ENCODE data around the gene DIO1.
A peak's percentile ranks its signal among the peaks of the same experiment; 100 is the strongest.

Gene DIO1

DNA sequence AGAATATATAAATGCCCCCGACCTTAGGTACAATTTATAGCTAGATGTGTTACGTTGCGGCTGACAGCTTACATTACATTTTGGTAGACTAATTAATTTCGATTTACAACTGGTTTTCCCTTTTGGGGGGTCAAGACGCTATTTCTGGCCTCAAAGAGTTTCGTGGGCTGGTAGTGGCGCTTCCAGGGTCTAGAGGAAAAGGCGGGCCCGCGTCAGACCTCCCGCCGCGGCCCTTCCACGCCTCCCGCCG lies 51.1 kb downstream of the DIO1 start:
- no peaks in the 10 kb centered on the region for H3K9me3 Mint-ChIP-seq
- H3K27ac Mint-ChIP-seq = peak overlapping the region; percentile 96
- peaks cover 47% of the 10 kb centered on the region for H3K36me3 Mint-ChIP-seq
- DNase-seq (ENCODE audit: low spot score in 2 of 2) (no peak), ATAC-seq (no peak)
- H3K4me3 Mint-ChIP-seq = peak overlapping the region; percentile 98
- H3K4me1 Mint-ChIP-seq = peaks cover 59% of the 10 kb centered on the region

DNA sequence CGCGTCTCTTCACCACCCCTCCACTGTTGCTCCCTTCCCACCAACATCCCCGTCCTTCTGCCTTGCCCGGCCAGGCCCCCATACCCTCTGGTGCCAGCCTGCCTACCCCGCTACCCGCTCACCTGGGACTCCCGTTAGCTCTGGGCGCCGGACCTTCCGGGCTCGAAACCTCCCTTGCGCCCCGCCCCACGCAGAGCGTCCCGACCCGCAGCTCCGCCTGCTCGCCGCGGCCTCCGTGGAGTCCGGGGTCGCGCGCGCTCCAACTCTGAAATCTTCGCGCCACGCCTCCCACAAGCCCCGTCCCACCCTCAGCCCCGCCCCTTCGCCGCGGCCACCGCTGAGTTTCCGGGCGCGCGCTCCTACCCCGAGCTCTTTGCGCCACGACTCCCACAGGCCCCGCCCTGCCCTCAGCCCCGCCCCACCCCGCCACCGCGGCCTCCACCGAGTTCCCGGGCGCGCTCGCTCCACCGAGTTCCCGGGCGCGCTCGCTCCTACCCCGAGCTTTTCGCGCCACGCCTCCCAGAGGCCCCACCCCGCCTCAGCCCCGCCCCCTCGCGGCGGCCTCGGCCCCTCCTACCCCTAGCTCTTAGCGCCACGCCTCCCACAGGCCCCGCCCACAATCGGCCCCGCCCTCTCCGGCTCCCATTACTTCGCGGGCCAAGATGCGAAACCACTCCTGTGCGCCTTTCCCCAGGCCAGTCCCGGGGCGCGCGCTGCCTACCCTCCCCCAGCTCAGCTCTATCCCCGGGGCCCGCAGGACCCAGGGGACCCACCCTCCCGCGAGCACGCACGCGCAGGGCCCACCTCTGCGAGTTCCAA lies 51.7 kb downstream of the DIO1 start, which contains the start of gene IFT25:
IFT25 (minus strand) TSS at position 267 of the 819 bp plus-strand sequence. CDS start 5,617 bp downstream, outside the sequence.
- H3K4me3 Mint-ChIP-seq = peak within 1 kb of the TSS; percentile 98
- ATAC-seq = peak; percentile 82
- DNase-seq (ENCODE audit: low spot score in 2 of 2) = peak; percentile 100
- no peaks in the 10 kb centered on the region for H3K9me3 Mint-ChIP-seq
- H3K4me1 Mint-ChIP-seq = peaks cover 55% of the 10 kb centered on the region
- H3K36me3 Mint-ChIP-seq = peaks cover 43% of the 10 kb centered on the region
- H3K27ac Mint-ChIP-seq = peak within 1 kb of the TSS; percentile 96

DNA sequence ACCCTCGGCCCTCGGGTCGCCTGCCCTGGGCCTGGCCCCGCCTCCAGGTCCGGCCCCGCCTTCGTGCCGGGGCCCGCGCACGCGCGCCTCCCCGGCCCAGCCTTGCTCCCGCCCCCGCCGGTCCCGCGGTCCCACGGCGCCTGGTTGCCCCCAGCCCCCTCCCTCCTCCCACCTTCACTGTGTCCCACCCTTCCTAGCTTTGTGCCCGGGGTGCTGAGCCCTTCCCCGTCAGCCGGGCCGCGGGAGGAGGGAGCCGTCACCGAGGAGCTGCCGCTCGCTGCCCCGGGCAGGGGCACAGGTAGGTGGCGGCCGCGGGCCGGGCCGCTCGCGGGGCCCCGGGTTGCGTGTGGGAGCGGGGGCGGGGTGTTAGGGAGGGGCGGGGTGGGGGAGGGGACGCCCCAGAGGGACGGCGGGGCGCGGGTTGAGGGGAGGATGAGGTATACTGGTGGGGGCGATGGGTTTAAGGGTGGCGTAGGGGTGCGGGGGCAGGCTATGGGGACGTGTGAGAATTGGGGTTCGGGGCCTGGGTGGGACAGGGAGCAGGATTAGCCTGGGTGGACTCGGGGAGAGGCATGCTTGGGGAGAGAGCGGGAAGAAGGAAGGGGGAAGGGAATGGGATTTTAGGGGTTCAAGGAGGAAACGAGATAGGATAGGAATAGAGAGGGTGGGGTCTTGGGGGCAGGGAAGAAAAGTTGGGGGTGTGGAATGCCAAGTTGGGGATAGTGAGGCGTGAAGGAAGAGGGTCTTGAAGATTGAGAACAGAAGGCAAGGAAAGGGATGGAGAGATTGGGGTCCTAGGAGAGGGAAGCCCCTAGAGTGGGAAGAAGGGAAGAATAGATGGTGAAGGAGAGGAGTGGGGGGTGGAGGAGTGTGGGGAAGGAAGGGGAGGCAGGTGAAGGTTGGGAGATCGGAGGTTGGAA lies 52.5 kb downstream of the DIO1 start, which contains the start of gene LRRC42:
LRRC42 (plus strand) TSS at position 99 of the 920 bp plus-strand sequence. CDS start 5,650 bp downstream, outside the sequence.
- H3K36me3 Mint-ChIP-seq = peaks cover 43% of the 10 kb centered on the region
- no peaks in the 10 kb centered on the region for H3K9me3 Mint-ChIP-seq
- H3K4me1 Mint-ChIP-seq = peaks cover 55% of the 10 kb centered on the region
- H3K4me3 Mint-ChIP-seq = peak within 1 kb of the TSS; percentile 98
- no peak for DNase-seq (ENCODE audit: low spot score in 2 of 2)
- peak within 1 kb of the TSS; percentile 96 for H3K27ac Mint-ChIP-seq
- peak; percentile 72 for ATAC-seq

DNA sequence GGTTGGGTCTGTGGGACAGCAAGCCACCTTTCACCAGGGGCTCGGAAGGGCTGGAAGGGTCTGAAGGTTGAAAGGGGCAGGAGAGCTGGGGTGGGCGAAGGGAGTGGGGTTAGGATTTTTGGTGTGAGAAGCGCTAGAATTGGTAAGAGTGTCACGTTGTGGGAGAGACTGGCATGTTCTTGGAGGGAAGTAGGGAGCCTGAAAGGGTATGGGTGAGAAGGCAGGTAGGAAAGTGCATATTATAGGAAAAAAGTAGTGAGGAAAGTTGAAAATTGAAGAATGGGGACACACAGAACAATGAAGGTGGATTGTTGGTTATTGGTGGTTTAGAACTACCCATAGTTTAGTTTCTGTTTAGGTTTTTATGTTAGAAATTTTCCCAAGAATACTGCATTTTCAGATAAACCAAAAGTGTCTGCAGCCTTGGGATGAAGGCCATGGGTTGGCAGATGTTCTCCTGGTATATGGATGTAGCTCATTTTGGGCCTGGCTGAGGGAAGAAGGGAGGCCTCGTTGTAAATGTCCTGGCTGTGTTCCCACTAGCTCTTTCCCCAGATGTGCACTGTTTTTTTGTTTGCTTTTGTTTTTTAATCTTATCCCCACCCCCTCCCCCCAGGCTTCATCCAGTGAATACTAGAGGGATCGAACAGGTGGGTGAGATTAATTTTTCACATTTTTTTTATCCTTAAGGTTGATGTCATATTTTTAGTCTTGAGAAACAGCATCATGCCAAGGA lies 53.4 kb downstream of the DIO1 start:
- Mint-ChIP-seq H3K4me3 (peak overlapping the region; percentile 98), H3K4me1 (peaks cover 54% of the 10 kb centered on the region), H3K36me3 (peaks cover 49% of the 10 kb centered on the region), H3K27ac (peak overlapping the region; percentile 96), H3K9me3 (no peaks in the 10 kb centered on the region)
- DNase-seq (ENCODE audit: low spot score in 2 of 2) = no peak
- ATAC-seq = no peak

DNA sequence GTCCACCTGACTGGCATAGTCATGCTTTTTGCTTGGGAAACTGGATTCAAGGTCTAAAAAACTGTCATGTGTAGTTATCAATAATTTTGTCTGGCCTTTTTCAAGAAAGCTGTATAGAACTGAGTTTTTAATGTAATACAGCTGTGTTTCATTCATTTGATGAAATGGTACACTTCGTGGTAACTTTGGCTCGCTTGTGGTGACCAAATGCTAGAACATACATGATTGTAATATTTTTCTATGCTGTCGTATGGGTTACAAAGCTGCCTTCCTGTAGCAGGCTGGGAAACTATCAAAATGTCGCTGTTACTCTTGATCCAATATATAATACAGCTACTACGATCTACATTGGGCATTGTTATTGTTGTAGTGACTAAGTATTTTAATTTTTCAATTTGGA lies 54.3 kb downstream of the DIO1 start:
- no peak for DNase-seq (ENCODE audit: low spot score in 2 of 2)
- Mint-ChIP-seq H3K4me3 (no peak overlapping the region), H3K36me3 (peaks cover 49% of the 10 kb centered on the region), H3K9me3 (no peaks in the 10 kb centered on the region), H3K4me1 (peaks cover 45% of the 10 kb centered on the region), H3K27ac (no peak overlapping the region)
- ATAC-seq = no peak

DNA sequence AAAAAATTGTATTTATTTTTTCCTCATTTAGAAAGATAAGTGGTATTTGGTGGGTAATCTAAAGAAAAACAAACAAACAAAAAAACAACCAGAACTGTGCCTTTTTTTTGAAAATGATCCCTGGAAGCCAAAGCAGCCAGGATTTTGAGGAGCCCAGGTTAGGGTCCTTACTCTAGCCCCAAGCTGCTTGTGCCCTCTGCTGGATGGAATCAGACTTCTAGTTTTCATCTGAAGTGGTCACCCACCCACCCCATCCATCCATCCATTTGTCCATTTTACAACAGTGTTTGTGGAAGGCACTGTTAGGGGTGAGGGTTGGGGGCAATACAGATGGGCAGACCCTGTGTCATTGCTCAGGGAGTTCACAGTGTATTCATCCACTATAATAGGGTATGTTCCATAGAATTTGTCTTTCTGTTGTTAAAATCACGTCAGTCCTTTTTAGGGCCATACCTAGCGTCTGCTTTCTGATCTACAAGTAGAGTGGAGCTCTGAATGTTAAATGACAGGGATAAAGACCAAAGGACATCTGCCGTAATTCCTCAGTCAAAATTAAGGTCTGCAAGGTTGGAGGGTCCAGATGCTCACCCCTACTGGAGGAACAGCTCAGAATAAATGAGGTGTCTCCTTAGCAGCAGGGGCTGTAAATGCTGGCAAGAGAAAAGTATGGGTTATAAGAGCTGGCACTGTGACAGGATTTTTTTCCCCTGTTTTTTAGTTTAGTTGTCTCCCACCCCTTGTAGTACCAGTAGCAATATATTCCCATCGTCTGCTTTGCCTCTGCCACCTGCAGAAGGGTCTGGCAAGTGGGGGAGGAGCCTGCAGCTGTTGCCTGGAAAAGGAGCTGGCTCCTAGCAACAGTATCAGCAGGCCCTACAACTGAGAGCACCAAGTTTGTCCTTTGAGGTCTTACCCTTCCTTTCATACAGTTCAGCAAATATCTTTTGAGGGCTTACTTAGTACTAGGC lies 55.3 kb downstream of the DIO1 start:
- H3K27ac Mint-ChIP-seq = peak overlapping the region; percentile 6
- H3K4me3 Mint-ChIP-seq = no peak overlapping the region
- H3K36me3 Mint-ChIP-seq = peaks cover 59% of the 10 kb centered on the region
- peak in 1 of 2 donors; percentile 58 for DNase-seq (ENCODE audit: low spot score in 2 of 2)
- H3K4me1 Mint-ChIP-seq = peaks cover 36% of the 10 kb centered on the region
- no peak for ATAC-seq
- H3K9me3 Mint-ChIP-seq = no peaks in the 10 kb centered on the region

DNA sequence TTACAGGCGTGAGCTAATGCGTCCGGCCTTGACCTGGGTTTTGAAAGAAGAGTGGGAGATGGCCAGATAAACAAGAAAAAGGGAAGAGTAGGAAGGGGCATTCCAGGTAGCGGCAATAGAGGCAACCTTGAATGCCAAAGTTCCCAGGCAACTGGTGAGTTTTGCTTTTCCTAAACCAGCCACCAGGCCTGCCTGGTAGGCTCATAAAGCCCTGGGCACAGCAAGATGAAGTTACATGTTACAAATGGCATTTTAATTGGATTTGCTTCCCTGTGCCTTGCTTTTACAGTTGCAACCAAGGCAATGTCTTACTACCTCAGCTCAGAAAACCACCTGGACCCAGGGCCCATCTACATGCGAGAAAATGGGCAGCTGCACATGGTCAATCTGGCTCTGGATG lies 57.7 kb downstream of the DIO1 start:
- H3K4me1 Mint-ChIP-seq = peaks cover 25% of the 10 kb centered on the region
- H3K27ac Mint-ChIP-seq = no peak overlapping the region
- no peak for DNase-seq (ENCODE audit: low spot score in 2 of 2)
- ATAC-seq = no peak
- H3K9me3 Mint-ChIP-seq = no peaks in the 10 kb centered on the region
- H3K4me3 Mint-ChIP-seq = no peak overlapping the region
- H3K36me3 Mint-ChIP-seq = peaks cover 67% of the 10 kb centered on the region

DNA sequence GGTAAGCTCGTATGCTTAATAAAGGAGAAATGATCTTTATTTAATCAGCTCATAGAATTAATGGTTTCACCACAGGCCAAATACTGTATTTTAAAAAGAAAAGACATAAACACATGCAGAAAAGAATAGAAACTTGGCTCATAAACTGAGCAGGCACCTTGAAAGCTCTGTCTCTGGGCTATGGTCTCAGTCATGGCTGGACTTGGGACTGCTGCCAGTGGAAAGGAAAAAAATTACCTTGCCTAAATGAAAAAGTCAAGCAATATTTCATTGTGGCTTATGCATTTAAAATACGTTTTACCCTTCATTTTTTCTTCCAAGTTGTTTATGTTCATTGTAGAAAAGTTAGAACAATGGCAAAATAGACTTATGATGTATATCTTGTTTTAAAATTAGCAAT lies 60.1 kb downstream of the DIO1 start:
- no peaks in the 10 kb centered on the region for H3K9me3 Mint-ChIP-seq
- no peak for ATAC-seq
- no peak overlapping the region for H3K4me3 Mint-ChIP-seq
- no peak overlapping the region for H3K27ac Mint-ChIP-seq
- H3K4me1 Mint-ChIP-seq = peaks cover 18% of the 10 kb centered on the region
- DNase-seq (ENCODE audit: low spot score in 2 of 2) = no peak
- peaks cover 75% of the 10 kb centered on the region for H3K36me3 Mint-ChIP-seq

DNA sequence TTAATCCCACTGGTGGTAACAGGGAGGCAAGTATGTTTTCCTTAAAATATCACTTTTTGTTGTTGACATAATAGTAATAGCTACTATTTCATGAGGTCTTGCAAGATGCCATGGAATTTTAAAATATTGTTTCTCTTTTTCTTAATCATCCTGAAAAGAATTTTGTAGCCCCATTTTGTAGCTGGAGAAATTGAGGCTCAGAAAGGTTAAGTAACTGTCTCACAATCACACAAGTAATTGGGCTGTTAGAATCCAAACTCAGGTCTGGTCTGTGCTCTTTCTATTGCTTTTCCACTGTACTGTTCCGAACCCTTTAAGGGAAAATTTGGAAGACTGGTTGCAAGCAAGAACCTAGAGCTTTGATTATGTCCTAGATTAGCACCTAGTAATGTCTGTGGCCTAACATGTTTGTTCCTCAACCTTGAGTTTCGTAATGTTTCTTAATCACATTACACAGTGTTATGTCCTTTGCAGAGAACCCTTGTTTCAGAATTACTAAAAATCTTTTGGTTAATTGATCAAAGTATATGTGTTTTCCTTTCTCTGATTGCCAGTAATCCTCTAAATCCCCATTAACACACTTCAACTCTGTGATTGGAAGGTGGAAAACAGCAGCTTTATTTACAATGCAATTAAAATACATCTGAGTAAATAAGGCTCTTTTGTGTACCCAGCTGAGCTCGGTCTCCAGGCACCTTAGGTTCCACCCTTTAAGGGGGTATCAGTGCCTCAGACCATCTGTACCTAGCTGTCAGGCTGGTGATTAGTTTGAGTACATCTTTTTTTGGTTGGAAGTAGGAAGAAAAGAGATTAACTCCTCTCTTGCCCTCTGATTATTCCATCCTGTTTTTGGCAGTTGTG lies 62.6 kb downstream of the DIO1 start:
- Mint-ChIP-seq H3K27ac (peak overlapping the region; percentile 38), H3K36me3 (peaks cover 89% of the 10 kb centered on the region)
- DNase-seq (ENCODE audit: low spot score in 2 of 2) = no peak

DNA sequence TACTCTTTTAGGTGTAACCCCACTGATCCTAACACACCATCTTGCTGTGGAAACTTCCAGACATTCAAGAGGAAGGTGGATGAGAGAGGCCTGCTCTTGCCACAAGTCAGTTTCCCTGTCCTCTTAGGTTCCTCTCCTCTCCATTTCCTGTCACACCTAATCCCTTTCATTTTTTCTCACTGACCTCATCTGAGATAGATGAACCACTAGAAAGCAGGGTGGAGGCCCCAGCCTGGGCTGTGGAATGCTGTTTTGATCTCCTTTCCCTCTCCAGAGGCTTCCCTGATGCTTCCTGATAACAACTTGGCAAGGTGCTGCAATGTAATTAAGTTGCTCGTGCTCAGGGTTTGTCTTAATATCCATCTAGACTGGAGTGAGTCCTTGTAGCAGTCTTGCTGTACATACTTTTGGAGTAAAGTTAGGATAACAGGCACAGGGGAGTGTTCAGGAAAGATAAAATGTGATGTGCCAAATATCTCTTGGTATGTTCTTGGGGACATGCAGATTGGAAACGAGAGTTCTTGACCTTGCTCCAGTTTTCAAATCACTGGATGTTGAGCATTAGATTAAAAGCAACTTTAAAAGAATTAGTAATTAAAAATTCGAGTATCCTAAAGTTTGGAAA lies 63.3 kb downstream of the DIO1 start:
- Mint-ChIP-seq H3K4me1 (peaks cover 10% of the 10 kb centered on the region), H3K9me3 (no peaks in the 10 kb centered on the region), H3K27ac (peak overlapping the region; percentile 38), H3K4me3 (no peak overlapping the region), H3K36me3 (peaks cover 89% of the 10 kb centered on the region)
- ATAC-seq (no peak), DNase-seq (ENCODE audit: low spot score in 2 of 2) (no peak)

More for the DNA sequence above, 62.6 kb downstream of the DIO1 start:
- no peak overlapping the region for H3K4me3 Mint-ChIP-seq
- no peaks in the 10 kb centered on the region for H3K9me3 Mint-ChIP-seq
- H3K4me1 Mint-ChIP-seq = peaks cover 10% of the 10 kb centered on the region
- no peak for ATAC-seq

DNA sequence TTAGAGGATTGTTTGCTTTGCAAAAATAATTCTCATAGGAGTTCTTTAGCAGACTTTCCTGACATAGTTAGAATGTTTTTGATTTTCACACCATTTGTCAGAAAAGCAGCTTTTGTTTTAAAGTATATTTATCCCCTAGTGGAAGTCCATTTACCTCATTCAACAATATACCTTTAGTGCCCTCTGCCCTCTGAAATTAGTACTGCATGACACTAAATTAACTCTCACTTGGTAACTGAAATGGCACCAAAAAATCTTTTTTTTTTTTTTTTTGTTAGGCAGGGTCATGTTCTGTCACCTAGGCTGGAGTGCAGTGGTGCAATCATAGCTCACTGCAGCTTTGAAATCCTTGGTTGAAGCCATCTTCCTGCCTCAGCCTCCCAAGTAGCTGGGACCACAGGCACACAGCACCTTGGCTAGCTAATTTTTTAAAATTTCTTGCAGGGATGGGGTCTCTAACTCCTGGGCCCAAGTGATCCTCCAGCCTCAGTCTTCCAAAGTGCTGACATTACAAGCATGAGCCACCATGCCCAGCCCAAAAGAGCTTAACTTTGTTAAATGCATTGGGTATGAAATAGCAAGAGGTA lies 65.8 kb downstream of the DIO1 start:
- peaks cover 10% of the 10 kb centered on the region for H3K4me1 Mint-ChIP-seq
- no peak overlapping the region for H3K27ac Mint-ChIP-seq
- no peaks in the 10 kb centered on the region for H3K9me3 Mint-ChIP-seq
- no peak overlapping the region for H3K4me3 Mint-ChIP-seq
- DNase-seq (ENCODE audit: low spot score in 2 of 2) = no peak
- peaks cover 89% of the 10 kb centered on the region for H3K36me3 Mint-ChIP-seq
- ATAC-seq = no peak
